HG03103 (cell line): Measurements from ENCODE around the gene MAT2B.
"Not testable (repeated sequence)": the region's sequence is repeated elsewhere in the genome, so short reads cannot be mapped to it uniquely, and the experiment has no call there.

Experiments used
- ATAC-seq: cut with Tn5 transposase; IDR thresholded peaks from one replicate; pipeline ENCODE4 v1.9.1; 2021; ENCODE audit warnings: low read depth; ENCODE audit not compliant: unreplicated experiment

Gene MAT2B

GRCh38 chr5:163503106-163504078 lies 2.0 kb upstream of the MAT2B start:
- no peak for ATAC-seq

GRCh38 chr5:163504079-163504931 lies 1.1 kb upstream of the MAT2B start:
- no peak for ATAC-seq

GRCh38 chr5:163505049-163505367 lies 411 bp upstream of the MAT2B start:
- peak; percentile 1 for ATAC-seq

- ATAC-seq: peak; percentile 6
Measured at GRCh38 chr5:163506095-163506457, 657 bp downstream of the MAT2B start.

GRCh38 chr5:163506726-163507125 lies 1.3 kb downstream of the MAT2B start:
- ATAC-seq: no peak

- ATAC-seq: no peak
Measured at GRCh38 chr5:163508753-163509152, 3.3 kb downstream of the MAT2B start.

- ATAC-seq: no peak
Measured at GRCh38 chr5:163509291-163509951, 4.0 kb downstream of the MAT2B start.

GRCh38 chr5:163512526-163512925 lies 7.1 kb downstream of the MAT2B start:
- ATAC-seq: no peak

- no peak for ATAC-seq
Measured at GRCh38 chr5:163525096-163525495, 19.7 kb downstream of the MAT2B start.

- ATAC-seq: no peak
Measured at GRCh38 chr5:163529698-163530097, 24.3 kb downstream of the MAT2B start.

- ATAC-seq: no peak
Measured at GRCh38 chr5:163531272-163531671, 25.9 kb downstream of the MAT2B start.

GRCh38 chr5:163532171-163533084 lies 27.0 kb downstream of the MAT2B start:
- no peak for ATAC-seq

- no peak for ATAC-seq
Measured at GRCh38 chr5:163533223-163533622, 27.8 kb downstream of the MAT2B start.

GRCh38 chr5:163534492-163535094 lies 29.2 kb downstream of the MAT2B start:
- no peak for ATAC-seq

GRCh38 chr5:163535290-163535689 lies 29.9 kb downstream of the MAT2B start:
- no peak for ATAC-seq

GRCh38 chr5:163536442-163536841 lies 31.0 kb downstream of the MAT2B start:
- not testable (repeated sequence) for ATAC-seq

GRCh38 chr5:163540696-163541095 lies 35.3 kb downstream of the MAT2B start:
- ATAC-seq: no peak

- ATAC-seq: no peak
Measured at GRCh38 chr5:163542771-163543170, 37.4 kb downstream of the MAT2B start.

GRCh38 chr5:163544041-163544440 lies 38.6 kb downstream of the MAT2B start:
- ATAC-seq: no peak

GRCh38 chr5:163544836-163545235 lies 39.4 kb downstream of the MAT2B start:
- no peak for ATAC-seq
